ENCODE measurements around the gene FAAP20. TPM values are rescaled to one million over a fixed set of nuclear protein-coding genes. Genes with fewer than 3 reads are reported as not detected.

Gene FAAP20
- total RNA-seq, 1 experiment from 2014 or later, result 119 TPM

- H3K9me3 ChIP-seq (ENCODE audit: control insufficient read depth, low read depth, low read length), result no peaks in the 10 kb centered on the region
- H3K14ac ChIP-seq (ENCODE audit: insufficient read depth, low read length), result 0 out of 2 replicates have a peak overlapping the region, but pooled peaks have one; percentile 25
- H3K9ac ChIP-seq (ENCODE audit: extremely low read depth, insufficient read length, low read length), result no peak overlapping the region
- Mint-ChIP-seq H3K9me3 (no peaks in the 10 kb centered on the region), H3K27ac (no peak overlapping the region), H3K27me3 (ENCODE audit: low read depth) (peaks cover 13% of the 10 kb centered on the region), H3K4me1 (peaks cover 10 to 37% of the 10 kb centered on the region in 2 experiments), H3K36me3 (ENCODE audit: insufficient read depth in 1 of 3, low read depth in 3 of 3) (no peaks in the 10 kb centered on the region), H3K4me3 (peak overlapping the region; percentile 57 to 70)
- H2BK120ac ChIP-seq (ENCODE audit: low read depth, low read length, poor library complexity, severe bottlenecking), result no peak overlapping the region
- no peak overlapping the region for H3T11ph ChIP-seq (ENCODE audit: low read length)
- no peaks in the 10 kb centered on the region for H3K79me2 ChIP-seq (ENCODE audit: insufficient read depth, low read length)
- H3K56ac ChIP-seq (ENCODE audit: insufficient read length, low read depth, low read length), result no peak overlapping the region
- no peak overlapping the region for H2BK15ac ChIP-seq (ENCODE audit: low read depth, low read length)
- H4K8ac ChIP-seq (replicated peaks; ENCODE audit: insufficient read length, low read depth, low read length), result no peak overlapping the region
- peak overlapping the region; percentile 89 for H3K4me2 ChIP-seq (ENCODE audit: insufficient read depth, insufficient read length, low read length)
- no peak overlapping the region for H4K91ac ChIP-seq (ENCODE audit: insufficient read length, low read depth, low read length)
- no peak overlapping the region for H4K5ac ChIP-seq (ENCODE audit: insufficient read length, low read depth, low read length)
- no peaks in the 10 kb centered on the region for H3K4me1 ChIP-seq (ENCODE audit: insufficient read depth, low read length)
- H2BK12ac ChIP-seq (ENCODE audit: insufficient read length, low read depth, low read length), result no peak overlapping the region
- H3K23ac ChIP-seq (ENCODE audit: insufficient read length, low read depth, low read length), result no peak overlapping the region
- H2BK20ac ChIP-seq (ENCODE audit: low read depth, low read length, poor library complexity, severe bottlenecking), result no peak overlapping the region
- H3K79me1 ChIP-seq (ENCODE audit: insufficient read depth, low read depth, low read length, poor library complexity, severe bottlenecking), result no peaks in the 10 kb centered on the region
- WGBS (ENCODE audit: extremely low coverage, insufficient read length, low lambda C conversion rate), result no CpG with 5 or more reads among the region's 25 CpGs
- TF ChIP-seq, protein P1, sequence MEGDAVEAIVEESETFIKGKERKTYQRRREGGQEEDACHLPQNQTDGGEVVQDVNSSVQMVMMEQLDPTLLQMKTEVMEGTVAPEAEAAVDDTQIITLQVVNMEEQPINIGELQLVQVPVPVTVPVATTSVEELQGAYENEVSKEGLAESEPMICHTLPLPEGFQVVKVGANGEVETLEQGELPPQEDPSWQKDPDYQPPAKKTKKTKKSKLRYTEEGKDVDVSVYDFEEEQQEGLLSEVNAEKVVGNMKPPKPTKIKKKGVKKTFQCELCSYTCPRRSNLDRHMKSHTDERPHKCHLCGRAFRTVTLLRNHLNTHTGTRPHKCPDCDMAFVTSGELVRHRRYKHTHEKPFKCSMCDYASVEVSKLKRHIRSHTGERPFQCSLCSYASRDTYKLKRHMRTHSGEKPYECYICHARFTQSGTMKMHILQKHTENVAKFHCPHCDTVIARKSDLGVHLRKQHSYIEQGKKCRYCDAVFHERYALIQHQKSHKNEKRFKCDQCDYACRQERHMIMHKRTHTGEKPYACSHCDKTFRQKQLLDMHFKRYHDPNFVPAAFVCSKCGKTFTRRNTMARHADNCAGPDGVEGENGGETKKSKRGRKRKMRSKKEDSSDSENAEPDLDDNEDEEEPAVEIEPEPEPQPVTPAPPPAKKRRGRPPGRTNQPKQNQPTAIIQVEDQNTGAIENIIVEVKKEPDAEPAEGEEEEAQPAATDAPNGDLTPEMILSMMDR (conservative IDR thresholded peaks at IDR 0.05), result no peak
- no peak overlapping the region for H3K27ac ChIP-seq (ENCODE audit: insufficient read length, low read depth, low read length)
- no peak overlapping the region for H2AK5ac ChIP-seq (ENCODE audit: insufficient read length, low read length)
- DNase-seq, result no peak
- no peak overlapping the region for H3K18ac ChIP-seq (ENCODE audit: insufficient read length, low read depth, low read length)
- H3K4ac ChIP-seq (ENCODE audit: low read depth, low read length), result no peak overlapping the region
- no peaks in the 10 kb centered on the region for H4K20me1 ChIP-seq (ENCODE audit: control insufficient read depth, insufficient read depth, insufficient read length)
- H3K27me3 ChIP-seq (ENCODE audit: insufficient read depth, low read length), result no peaks in the 10 kb centered on the region
- H2BK5ac ChIP-seq (ENCODE audit: insufficient read length, low read length), result no peak overlapping the region
- H2AFZ ChIP-seq (ENCODE audit: low read length), result no peak overlapping the region
- peaks cover 14% of the 10 kb centered on the region for H3K23me2 ChIP-seq (ENCODE audit: insufficient read length, low read depth, low read length, poor library complexity, severe bottlenecking)
Measured at GRCh38 chr1:2203671-2204414, 9.3 kb upstream of the FAAP20 start.

Measured in H9 (cell line).